TTC549 (cell line): ENCODE results near the gene NPPA.
"Not testable (repeated sequence)": the region's sequence is repeated elsewhere in the genome, so short reads cannot be mapped to it uniquely, and the experiment has no call there.

Experiments used
- FAIRE-seq: peaks from 2 replicates; lab custom pipeline; 2012; peaks lifted over from hg19 to GRCh38; lab: Jason Lieb, UNC

The NPPA gene

DNA sequence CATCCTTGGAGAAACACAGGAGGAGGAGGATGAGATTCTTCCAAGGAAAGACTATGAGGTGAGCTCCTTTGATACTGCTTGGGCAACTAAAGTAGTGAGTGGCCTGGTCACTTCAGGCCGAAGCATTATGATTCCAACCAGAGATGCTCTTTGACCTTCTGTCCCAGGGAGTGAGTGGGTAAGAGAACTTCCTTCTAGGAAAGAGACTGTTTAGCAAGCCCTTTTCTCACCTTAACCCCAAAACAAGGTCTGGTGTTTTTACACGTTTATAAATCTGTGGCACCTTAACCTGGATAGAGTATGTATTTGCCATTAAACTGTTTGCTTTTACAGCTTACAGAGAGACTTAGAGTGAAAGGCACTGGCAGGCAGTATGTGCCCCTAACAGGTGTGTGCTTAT, 40.5 kb downstream of the NPPA start:
- FAIRE-seq: no peak

DNA sequence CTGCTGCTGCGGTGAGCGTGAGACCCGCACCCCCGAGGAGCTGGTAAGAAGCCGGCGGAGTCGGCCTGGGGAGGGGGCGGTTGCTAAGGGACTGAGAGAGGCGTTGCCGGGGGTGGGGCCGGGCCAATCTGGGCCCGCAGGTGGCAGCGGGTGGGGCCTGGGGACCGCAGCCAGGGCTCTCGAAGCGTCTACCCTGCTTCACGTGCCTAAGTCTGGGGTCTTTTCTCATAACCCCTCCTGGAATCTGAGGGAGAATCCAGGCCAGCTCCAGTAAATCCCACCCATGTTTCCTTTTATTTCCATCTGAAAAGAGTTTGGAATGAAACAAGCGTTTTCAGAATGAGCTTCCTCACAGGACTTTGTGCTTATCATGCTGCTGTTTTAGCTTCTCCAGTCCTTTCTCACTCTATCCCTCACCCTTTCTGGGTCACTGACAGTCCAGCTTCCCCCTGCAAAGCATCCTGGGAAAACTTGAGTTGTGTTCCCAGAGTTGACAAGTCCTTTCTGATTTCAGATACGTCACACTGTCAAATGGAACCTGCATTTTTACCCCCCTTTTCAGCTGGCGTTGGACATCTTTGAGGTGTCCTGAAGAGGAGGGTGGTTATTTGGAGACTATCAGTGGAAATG, 41.2 kb downstream of the NPPA start:
- FAIRE-seq: no peak

DNA sequence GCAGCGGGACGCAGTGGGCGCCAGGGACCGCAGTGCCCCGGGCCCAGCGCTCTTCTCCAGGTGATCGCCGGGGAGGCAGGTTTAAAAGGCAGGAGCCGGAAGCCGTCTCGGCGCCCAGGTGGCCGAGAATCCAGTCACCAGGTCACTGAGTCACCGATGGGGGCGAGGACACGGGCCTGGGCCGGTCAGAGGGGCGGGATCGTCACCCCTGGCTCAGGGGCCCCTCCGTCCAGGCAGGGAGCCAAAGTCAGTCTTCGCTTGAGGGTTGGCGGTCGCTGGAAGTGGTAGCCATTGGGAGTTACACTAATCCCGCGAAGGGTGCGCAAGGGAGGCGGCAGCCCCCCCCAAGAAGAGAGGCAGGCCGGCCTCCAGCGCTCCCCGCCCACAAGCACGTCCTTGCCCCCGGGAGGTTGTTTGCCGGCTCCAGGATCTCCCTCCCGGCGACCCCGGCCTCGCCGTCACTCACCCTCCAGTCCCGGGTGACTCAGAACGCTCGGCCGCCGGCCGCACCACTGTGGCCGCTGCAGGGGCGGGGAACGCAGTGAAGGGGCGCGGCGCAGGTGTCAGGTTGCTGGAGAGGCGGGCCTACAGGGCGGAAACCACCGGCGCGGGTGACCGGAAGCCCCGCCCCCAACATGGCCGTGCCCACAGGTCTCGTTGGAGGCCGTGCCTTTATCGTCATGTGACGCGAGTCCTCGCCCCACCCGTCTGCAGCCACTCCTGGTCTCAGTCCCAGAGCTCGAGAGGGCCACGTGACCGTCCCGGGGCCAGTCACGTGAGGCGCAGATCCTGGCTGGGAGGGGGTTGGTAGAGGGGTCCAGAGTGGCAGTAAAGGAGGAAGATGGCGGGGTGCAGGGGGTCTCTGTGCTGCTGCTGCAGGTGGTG, 41.9 kb downstream of the NPPA start, which contains the start of the genes CLCN6 and MTHFR:
Gene CLCN6, plus strand, starts transcription at position 770 of the 885 bp plus-strand sequence. Its CDS starts 72 bp downstream, at position 842.
Gene MTHFR, minus strand, starts transcription at position 543 of the 885 bp plus-strand sequence. CDS start 2,848 bp downstream, outside the sequence.
- peak; percentile 70 for FAIRE-seq

DNA sequence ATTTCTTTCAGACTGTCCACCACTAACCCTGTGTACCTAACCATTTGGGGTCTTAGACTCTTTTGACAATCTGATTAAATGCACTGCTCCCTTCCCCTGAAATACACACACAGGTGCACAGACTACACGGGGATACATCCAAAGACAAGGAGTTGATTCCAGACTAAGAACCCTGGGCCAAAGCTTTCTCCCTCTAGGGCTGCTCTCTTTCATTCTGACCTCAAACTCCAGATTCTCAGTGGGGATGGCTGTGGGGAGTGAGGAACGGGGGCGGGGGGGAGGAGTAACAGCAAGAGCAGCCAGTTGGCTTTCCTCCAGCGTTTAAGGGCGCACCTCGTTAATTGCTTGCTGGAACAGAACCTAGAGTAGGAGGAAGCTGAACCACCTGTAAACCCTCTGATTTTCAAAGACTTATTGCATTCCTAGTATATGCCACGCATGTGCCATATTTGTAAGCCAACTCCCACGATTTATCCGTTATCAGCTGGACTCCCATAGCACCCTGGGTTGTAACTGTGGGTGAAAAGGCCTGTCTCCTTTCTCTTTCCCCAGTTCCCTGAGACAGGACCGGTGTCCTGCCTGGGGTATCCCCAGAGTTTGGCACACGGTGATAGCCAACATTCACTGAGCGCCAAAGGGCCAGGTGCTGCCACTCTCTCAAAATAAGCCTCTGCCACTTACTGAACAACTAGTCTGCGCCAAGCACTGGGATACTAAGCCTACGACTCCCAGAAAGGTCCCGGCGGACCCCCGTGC, 42.7 kb downstream of the NPPA start:
- no peak for FAIRE-seq

DNA sequence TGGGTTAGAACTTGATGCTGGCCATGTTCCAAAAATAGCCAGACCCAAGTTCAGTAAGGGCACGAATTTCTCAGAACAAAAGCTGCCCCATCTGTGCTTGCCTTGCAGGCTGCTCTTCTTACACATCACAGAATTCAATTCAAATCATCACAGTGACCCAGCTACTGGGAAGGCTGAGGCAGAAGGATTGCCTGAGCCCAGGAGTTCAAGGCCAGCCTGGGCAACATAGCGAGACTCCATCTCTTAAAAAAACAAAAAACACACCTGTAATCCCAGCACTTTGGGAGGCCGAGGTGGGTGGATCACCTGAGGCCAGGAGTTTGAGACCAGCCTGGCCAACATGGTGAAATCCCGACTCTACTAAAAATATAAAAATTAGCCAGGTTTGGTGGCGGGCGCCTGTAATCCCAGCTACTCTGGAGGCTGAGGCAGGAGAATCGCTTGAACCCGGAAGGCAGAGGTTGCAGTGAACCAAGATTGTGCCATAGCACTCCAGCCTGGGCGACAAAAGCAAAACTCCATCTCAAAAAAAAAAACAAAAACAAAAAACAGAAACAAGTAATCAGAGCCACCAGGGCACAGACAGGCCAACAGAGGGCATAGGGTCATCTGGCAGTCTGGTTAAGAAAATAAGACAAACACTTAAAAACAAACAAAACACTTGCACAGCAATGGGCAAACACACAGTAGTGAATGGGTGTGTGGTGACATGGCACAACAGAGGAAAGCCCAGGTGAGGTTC, 43.5 kb downstream of the NPPA start:
- FAIRE-seq: not testable (repeated sequence)

DNA sequence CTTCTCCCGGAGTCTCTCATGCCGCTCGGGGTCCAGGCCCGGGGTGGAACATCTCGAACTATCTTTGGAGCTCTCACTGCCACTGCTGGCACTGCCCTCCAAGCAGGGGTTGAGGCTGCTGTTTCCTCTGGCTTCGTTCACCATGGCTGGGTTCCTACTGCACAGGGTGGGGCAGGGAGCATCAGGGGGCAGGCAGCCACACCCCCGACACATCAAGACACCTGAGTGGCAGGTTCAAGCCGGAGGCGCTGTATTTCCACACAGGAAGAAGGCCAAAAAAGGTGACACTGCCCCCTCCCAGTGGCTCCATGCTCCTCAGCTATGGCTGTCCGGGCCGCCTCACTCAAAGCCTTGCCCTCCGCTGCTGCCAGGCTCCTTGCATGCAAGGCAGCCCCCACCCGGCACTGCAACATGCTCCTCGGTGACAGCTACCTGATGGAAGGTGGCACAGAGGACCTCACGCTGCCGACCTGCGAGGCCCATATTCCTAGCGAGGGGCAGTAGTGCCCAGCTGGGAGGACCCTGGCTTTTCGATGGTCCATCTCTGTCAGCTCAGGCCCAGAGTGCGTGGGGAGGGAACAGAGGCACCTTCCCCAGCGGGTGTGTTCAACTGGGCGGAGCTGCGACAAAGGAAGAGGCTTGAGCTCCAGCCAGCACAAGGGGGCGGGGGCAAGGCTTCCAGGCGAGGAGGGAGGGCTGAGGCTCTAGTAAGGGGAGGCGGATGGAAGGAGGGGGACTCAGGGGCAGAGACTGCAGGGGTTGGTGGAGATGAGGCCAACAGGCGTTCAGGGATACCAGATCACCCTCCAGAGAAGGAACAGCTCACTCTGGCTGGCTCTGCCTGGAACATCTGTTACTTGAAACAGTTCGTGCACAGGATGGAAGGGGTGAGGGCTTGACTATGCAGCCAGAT, 44.4 kb downstream of the NPPA start:
- no peak for FAIRE-seq

DNA sequence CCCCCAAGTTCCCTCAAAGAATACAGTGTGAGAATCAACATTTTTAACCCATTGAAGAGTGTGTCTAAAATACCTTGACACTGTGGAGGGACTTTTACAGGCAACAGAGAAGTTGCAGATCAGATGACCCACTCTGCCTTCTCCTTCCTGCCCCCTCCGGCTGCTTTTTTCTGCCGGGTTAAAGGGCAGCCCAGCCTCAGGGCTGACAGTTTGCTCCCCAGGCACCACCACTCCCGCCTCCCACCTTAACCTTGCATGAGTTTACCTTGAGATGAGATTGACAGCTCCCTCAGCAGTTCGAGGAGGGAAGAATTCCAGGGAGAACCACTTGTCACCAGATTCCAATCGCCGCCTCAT, 45.0 kb downstream of the NPPA start:
- no peak for FAIRE-seq

DNA sequence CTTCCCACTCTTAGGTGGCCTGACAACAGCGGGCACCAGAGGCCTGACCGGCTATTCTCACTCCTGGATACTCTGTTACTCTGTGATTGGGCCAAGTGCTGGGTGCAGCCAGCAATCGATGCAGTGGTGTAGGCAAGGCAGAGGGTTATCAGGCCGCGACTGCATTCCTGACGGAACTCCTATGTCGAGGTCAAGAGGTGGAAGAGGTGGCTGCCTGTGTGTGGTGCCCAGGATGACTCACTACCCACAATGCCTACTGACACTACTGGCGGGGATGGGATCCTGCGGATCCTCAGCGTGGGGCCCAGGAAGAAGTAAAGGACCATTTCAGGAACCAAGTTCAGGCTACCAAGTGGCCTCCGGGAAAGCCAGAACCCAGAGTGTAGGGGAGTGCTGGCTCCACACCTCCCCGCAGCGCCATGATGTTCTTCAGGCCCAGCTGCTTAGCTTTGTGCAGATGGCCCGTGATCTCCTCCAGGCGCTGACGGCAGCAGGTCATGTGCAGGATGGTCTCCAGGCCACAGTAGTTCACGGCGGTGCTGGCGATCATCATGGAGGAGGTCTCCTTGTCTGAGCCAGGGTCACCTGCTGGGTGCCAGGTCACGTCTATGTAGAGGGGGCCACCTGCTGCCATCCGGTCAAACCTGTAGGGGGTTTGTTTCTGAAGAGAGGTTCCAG, 46.7 kb downstream of the NPPA start:
- FAIRE-seq: no peak

DNA sequence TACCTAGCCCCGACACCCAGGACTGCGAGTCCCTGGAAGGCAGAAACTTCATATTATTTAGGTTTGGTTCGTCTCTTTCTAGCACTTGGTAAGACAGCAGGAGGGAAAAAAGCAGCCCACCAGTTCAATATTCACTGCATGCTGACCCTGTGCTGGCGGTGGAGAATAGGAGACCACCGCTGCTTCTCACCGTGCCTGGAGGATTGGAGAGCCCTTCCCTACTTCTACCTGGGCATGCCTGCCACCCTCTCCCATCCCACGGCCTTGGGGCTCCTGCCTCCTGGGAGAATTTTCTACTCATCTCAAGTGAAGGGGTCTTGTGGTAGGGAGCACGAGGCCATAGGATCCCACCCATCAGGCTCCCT, 47.2 kb downstream of the NPPA start:
- no peak for FAIRE-seq

DNA sequence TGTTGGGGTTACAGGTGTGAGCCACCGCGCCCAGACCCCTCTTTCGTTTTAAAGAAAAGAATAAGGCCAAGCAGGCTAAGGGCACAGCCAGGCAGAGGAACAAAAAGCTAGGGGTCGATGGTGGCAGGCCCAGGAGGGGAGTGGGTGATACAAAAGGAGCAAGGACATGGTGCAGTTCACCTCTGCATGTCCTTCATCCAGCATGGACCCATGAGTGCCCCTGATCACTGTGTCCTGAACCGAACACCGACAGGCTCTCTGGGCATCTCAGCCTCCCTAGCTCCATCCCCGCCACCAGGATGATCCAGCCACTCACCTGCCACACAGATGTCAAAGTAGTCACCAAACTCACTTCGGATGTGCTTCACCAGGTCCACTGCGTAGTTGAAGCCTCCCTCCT, 47.7 kb downstream of the NPPA start:
- no peak for FAIRE-seq

DNA sequence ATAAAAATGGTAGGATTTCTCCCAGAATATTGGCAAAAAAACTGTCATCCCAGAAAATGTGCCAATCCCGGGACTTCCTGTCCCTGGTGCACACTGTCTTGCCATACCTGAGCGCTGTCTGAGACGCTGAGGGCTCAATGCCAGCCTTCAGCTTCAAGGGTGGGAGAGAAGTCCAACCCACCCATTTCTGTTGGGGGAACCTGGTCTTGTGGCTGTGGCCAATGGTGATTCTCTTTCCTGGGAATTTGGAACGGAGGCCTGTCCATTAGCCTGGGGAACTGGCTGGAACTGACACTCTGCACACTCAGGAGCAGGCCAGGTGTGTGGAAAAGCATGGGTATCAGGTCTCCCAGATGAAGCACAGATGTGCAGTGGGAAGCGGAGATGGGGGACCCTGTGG, 48.5 kb downstream of the NPPA start:
- FAIRE-seq: no peak

DNA sequence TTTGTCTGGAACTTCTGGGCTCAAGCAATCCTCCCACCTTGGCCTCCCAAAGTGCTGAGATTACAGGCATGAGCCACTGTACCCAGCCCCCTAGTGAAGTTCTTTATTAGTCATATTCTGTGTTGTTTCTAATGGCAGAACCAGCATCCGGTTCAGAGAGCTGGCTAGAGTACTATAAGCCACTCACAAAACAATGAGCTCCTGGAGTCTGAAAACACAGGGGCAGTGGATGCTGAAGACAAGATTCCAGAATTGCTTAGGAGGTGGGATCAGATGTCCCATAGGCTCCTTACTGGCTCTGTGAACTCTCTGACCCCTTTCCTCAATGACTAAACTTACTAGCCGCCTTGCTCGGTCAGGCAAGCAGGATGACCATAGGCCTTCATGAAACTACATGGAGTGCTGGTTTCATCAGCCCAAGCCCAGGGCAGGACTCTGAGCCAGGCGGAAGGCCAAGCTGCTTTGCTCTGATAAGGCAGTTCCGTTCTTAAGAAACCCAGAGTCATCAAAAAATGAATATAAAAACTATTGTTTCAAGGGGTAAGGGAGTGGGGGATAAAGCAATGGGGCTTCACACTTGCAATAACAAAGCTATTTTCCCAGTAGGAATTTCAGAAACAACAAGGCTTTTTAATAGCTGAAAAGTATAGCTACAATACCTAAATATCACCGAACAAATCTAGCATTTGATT, 49.9 kb downstream of the NPPA start:
- FAIRE-seq: no peak

DNA sequence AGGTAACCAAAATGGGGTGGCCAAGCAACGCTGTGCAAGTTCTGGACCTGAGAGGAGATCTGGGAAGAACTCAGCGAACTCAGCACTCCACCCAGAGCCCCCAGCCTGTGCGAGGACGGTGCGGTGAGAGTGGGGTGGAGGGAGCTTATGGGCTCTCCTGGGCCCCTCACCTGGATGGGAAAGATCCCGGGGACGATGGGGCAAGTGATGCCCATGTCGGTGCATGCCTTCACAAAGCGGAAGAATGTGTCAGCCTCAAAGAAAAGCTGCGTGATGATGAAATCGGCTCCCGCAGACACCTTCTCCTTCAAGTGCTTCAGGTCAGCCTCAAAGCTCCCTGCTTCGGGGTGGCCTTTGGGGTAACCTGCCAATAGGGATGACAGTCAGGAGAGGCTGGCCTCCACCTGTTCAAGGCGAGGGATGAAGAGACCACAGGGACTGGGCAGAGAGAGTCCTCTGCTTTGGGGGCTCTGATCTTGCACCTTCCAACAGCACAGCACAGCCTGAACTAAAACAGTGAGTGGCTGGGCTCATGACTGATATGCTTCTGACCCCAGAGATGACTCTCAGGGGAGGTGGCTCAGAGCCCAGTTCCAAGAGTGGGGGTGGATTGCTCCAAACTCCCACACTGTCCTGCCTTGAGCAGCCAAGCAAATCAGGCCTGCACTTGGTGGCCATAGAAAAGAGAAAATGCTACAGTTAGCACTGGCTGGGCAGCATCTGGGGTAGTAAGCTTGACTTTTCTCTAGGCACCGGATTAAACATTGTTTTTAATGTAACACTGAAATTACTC, 51.4 kb downstream of the NPPA start:
- no peak for FAIRE-seq
